HK-2 (cell line): Measurements from ENCODE around the gene ACADVL.

Experiments
- DNase-seq: peaks from one replicate; pipeline ENCODE4 v3.0.0-alpha.2; 2018; ENCODE audit not compliant: unreplicated experiment

The ACADVL gene

GRCh38 chr17:7217113-7217987, 2.4 kb upstream of the ACADVL start:
- DNase-seq: no peak

DNA sequence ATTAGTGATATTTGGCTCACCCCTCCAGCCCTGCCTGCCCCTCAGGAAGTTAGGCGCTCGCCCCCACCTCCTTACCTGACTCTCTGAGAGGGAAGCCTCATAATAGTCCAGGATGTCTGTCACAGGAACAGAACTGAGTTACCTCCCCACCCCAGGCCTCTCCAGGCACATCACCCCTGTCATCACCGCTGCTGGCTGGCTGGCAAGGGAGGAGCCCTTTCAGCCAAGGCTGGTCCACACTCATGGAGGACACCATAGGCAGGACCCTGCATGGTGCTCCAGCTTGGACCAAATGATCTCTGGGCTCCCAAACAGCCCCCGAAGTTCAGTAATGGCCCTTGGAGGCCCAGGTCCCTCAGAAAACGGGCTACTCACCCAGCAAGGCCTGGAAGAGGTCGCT, 1.6 kb upstream of the ACADVL start:
- DNase-seq: no peak

DNA sequence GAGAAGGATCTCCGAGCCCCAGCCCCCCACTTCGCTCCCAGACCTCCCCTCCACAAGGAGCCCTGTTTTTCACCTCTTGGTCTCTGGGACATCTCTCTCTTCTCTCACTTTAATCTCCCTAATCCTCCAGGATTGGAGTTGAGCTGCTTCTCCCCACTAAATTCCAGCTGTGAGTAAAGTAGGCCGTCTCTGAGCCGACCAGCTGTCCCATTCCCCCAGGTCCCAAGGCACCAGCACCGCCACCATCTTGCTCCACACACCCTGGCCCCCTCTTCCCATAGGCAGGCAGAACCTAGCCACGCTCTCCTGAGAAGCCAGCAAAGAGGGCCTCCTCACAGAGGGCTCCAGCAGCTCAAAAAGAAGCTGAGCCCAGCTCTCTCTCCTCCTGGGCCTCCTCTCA, 980 bp upstream of the ACADVL start:
- no peak for DNase-seq

GRCh38 chr17:7219229-7219811, 418 bp upstream of the ACADVL start:
- no peak for DNase-seq

DNA sequence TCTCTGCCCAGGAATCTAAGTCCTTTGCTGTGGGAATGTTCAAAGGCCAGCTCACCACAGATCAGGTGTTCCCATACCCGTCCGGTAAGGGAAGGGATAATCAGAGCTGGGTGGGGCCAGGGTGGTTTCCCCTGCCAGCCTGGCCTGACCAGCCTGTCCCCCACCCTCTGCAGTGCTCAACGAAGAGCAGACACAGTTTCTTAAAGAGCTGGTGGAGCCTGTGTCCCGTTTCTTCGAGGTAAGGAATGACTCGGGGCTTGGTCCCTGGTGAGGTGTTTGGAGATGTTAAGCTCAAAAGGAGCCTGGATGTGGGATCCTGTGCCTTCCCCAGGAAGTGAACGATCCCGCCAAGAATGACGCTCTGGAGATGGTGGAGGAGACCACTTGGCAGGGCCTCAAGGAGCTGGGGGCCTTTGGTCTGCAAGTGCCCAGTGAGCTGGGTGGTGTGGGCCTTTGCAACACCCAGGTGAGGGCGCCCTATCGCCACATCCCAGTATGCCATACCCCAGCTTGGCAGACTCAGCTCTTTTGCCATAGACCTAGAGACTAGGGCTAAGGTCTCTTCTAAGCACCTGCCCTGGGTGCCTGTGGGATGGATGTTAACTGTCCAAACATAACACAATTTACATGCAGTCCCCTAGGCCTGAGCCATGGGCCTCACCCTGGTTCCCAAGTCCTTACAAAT, 997 bp downstream of the ACADVL start:
- peak; percentile 69 for DNase-seq

GRCh38 chr17:7221278-7222092, 1.7 kb downstream of the ACADVL start:
- no peak for DNase-seq

DNA sequence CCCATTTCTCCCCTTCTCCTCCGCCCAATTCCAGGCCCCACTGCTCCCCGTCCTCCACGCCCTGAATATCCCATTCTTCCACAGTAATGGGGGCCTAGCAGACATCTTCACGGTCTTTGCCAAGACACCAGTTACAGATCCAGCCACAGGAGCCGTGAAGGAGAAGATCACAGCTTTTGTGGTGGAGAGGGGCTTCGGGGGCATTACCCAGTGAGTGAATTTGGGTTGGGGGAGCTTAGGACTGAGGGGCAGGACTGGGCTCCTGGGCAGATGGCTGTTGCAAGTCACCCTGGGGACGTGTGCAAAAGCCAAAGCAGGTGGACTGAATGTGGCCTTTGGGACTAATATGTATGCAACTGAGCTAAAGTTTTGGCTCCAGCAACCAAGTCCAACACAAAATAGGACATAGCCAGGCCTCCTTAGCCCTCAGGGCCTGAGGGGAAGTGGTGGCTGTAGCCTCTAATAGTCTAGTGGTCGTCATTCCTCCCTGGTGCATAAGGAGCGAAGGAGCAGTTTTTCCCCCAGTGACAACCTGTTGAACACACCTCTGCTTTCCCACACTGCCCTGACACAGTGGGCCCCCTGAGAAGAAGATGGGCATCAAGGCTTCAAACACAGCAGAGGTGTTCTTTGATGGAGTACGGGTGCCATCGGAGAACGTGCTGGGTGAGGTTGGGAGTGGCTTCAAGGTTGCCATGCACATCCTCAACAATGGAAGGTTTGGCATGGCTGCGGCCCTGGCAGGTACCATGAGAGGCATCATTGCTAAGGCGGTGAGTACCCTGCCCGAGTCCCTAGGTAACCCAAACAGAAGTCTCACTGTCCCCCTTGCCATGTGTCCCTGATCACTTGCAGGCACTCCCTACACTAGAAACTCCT, 2.6 kb downstream of the ACADVL start:
- DNase-seq: no peak

GRCh38 chr17:7222972-7223292, 3.2 kb downstream of the ACADVL start:
- DNase-seq: no peak

DNA sequence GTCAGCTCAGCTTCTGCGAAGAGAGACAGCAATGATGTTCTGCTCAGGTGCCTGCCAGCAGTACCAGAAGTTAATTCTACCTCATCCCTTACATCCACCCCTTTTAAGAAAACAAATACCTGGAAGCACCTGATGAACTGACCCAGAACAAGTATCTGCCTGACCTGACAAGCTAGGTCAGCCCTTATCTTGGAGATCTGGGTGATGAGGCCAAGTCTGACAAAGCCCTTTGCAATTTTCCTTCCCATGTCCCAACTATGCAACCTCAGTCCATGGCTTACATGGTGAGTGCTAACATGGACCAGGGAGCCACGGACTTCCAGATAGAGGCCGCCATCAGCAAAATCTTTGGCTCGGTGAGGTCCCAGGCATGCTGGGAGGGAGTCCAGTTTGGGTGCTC, 3.6 kb downstream of the ACADVL start:
- no peak for DNase-seq

DNA sequence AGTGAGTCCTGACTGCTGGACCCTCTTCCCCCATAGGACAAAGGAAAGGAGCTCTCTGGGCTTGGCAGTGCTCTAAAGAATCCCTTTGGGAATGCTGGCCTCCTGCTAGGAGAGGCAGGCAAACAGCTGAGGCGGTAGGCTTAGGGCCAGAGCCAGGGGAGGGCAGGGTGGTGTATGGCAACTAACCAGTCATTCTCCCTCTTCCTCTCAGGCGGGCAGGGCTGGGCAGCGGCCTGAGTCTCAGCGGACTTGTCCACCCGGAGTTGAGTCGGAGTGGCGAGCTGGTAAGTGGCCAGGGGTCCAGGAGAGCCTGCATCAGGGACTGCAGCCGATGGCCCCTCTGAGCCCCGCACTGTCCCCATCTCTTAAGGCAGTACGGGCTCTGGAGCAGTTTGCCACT, 4.4 kb downstream of the ACADVL start:
- DNase-seq: no peak

DNA sequence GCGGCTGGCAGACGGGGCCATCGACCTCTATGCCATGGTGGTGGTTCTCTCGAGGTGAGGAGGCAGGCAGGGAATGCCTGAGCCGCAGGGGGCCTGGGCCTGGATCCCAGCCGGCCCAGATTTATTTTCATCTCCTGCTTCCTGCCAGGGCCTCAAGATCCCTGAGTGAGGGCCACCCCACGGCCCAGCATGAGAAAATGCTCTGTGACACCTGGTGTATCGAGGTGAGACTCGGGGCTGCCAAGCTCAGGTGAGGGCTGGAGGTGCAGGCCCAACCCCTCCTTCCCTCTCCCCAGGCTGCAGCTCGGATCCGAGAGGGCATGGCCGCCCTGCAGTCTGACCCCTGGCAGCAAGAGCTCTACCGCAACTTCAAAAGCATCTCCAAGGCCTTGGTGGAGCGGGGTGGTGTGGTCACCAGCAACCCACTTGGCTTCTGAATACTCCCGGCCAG, 4.9 kb downstream of the ACADVL start:
- no peak for DNase-seq

DNA sequence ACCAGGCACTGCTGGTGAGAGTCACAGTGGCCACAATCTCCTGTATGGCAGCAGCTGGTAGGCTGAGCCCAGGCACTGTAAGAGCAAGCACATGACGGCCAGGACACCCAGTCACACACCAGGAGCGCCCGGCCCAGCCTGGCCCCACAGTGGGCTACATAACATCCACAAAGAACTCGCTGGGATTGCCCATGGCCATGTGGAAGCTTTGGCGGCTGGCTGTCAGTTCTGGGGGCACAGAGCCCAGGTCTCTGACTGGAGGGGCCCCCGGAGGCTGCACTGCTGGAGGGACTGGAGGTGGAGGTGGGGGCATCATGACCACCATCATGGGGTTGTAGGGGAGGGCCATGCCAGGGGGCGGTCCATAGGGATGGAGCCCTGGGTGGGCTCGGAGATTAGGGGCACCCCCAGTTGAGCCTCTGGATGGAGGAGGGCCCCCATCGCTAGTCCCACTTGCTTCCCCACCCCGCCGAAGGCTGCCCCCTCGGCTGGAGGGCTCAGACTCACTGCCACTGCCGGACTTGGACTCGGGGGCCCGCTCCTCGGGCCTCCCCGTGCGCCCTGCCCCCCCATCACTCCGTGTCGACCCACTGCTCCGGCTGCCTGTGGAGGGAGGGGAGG, 6.1 kb downstream of the ACADVL start:
- DNase-seq: no peak

GRCh38 chr17:7226721-7227710, 7.3 kb downstream of the ACADVL start:
- no peak for DNase-seq

GRCh38 chr17:7228920-7229319, 9.2 kb downstream of the ACADVL start:
- no peak for DNase-seq

DNA sequence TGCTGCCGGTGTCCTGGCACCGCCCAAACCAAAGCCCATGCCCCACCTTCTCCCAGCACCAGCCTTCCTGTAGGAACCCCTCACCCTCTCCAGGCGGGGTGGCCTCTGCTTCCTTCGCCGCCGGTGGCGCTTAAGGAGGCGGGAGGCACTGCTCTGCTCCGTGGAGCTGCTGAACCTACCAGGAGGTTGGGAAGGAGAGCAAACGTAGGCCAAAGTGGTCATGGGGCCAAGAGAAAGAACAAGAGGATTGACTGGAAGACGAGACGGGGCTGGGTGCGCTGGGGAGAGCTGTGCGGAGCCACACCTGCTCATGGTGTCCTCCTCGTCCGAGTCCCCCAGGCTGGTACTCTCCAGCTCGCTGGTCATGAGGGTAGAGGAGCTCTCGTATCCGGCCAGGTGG, 9.8 kb downstream of the ACADVL start:
- DNase-seq: no peak

GRCh38 chr17:7232114-7232513, 12.4 kb downstream of the ACADVL start:
- DNase-seq: no peak

- DNase-seq: no peak
Observed at GRCh38 chr17:7233701-7234082, 14.0 kb downstream of the ACADVL start.

DNA sequence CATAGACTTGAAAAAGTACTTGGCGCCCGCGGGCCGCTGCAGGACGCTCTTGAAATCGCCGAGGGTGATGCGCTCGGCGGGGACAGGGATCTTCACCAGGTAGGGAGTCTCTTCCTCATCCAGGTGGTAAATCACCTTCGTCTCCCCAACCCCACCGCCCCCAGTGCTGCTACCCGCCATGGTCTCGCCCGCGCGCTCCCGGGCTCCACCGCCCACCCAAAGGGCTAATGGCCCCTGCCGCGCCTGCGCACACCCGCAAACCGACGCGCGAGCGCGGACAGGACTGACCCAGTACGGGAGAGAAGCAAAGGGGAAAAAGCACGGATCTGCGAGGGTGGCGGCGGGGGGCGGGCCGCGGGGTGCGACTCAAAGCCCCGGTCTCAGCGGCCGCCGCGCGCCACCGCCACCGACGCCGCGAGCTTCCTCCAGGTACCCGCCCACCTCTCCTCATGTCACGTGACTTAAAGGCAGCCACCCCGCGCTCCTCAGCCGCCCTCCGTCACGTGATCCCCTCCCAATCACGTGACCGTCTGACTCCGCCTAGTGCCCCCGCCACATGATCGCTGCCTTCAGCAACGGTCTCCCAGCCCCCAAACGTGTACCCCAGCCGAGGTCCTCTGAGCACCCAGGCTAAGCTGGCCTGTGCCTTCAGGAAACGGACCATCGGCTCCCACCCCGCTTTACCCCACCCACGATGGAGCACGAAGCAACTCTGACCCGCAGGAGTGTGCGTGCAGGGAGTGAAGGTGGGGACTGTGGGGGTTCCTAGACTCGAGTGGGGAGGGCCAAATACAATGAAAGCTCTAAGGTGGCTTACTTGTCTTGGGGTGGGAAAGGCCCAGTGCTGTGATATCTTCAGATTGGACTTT, 14.6 kb downstream of the ACADVL start, which contains the start of gene DVL2:
DVL2 (minus strand) TSS at position 435 of the 869 bp plus-strand sequence; CDS start at position 180, 255 bp downstream.
- peak; percentile 96 for DNase-seq
